Hematopoietic multipotent progenitor cell treated with erythropoietin and hydrocortisone succinate and interleukin-3 and kit ligand, for 15 days (in vitro differentiated cells): Measurements from ENCODE around the gene GPR61.

Source experiments
- DNase-seq: peaks from one replicate; pipeline ENCODE4 v3.0.0-alpha.2; 2015; ENCODE audit warnings: low spot score

The GPR61 gene

GRCh38 chr1:109508873-109509175 is 30.8 kb upstream of the GPR61 start:
- no peak for DNase-seq

DNA sequence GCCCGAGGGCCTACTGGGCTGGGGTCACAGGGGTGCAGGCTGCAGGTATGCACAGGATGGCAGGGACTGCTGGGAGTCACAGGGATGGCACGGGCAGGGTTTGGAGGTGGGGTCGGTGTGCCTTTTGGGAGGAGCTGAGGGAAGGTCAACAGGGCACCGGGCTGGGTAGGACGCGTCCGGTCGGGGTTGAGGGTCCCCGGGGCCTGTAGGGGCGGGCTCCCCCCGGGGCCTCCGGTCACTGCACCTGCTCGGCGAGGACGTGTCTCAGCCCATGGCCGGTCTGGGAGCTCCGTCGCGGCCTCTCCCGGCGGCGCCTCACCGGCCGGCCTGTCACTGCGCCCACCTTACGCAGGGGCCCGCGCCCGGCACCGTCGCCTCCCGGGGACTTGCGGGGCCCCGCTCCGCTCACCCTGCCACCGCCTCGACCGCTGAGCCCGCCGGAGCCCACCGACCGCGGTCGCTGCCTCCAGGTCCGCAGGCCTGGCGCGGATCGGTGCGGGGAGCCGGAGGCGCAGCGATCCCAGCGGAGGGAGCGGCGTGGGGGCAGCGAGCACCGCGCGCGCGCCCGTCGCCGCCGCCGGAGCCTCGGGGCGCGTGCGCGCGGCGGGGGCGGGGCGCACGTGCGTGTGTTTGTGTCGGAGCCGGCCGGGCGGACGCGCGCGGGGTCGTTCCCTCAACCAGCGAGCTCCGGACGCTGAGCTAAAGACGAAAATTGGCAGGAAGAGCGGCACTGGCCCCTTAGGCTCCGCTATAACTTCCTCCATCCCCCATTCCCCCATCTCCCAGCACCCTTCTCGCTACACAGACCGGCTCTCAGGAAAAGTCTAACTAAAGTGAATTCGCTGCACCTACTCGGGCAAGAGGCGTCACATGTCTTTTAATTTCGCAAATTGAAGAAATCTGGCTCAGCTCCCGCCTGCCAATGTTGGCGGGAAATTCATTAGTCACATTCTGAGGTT is 30.2 kb upstream of the GPR61 start, which contains the start of gene AMIGO1:
Gene AMIGO1, minus strand, starts transcription at position 552 of the 959 bp plus-strand sequence. CDS start 815 bp downstream, outside the sequence.
- DNase-seq = no peak

DNA sequence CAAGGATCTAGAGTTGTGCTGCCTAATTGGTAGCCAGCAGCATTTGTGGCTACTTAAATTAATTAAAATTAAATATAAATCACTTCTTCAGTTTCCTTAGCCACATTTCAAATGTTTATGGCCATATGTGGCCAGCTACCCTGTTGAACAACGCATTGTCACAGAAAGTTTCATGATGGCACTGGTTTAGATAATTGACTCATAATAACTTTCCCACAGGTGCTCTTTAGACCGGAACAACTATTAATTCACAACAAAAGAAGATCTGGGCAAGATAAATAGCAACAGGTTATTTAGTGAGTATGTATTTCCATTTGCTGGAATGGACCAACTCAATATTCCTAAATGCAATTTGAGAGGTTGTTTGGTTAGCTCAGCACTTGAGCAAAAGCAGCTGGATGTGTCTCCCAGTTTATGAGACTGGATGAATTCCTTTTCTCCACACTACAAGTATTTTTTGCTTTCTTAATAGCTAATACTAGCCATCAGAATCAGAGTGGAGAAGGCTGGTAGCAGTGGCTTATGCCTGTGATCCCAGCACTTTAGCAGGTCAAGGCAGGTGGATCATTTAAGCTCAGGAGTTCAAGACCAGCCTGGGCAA is 26.5 kb upstream of the GPR61 start:
- DNase-seq = no peak

DNA sequence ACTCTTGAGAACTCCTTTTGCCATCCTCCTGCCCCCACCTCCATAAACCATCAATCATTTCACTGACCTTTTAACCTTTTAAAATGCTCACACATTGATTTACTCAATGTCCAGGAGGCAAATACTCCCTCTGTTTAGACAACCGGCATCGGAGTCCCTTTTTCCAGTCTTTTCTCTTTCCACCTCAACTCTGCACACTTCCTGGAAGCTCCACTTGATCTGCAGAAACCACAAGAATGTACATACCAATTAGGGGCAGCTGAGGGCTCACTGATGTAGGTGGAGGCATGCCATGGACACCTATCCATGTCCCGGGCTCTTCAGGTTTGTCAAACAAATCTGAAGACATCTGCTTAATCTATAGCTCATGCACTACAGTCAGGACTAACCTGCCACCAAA is 24.8 kb upstream of the GPR61 start:
- no peak for DNase-seq

DNA sequence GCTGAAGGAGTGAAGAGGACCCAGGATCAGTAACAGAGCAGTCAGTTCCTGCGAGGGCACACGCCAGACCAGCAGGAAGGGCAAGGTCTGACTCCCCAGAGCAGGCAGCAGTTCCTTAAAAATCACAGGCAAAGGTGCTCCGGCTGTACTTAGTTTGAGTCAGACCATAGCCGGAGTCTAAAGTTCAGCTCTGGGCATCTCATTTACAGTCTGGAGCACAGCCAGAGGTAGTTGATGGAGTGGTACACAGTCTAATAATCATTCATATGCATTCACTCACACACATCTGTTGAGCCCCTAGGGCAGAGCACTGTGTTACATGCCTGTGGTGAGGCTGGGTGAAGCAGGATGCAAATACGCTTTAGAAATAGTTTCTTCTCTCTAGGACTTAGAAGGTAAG is 22.8 kb upstream of the GPR61 start:
- DNase-seq = no peak

DNA sequence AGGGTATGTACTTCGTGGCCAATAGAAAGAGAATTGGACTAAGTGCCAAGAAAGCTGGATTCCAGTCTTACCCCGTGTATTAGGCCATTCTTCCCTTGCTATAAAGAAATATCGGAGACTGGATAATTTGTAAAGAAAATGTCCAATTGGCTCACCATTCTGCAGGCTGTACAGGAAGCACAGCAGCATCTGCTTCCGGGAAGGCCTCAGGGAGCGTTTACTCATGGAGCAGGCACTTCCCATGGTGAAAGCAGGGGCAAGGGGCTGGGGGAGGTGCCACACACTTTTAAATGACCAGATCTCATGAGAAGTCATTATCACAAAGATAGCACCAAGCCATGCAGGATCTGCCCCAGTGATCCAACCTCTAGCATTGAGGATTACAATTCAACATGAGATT is 22.3 kb upstream of the GPR61 start:
- no peak for DNase-seq

DNA sequence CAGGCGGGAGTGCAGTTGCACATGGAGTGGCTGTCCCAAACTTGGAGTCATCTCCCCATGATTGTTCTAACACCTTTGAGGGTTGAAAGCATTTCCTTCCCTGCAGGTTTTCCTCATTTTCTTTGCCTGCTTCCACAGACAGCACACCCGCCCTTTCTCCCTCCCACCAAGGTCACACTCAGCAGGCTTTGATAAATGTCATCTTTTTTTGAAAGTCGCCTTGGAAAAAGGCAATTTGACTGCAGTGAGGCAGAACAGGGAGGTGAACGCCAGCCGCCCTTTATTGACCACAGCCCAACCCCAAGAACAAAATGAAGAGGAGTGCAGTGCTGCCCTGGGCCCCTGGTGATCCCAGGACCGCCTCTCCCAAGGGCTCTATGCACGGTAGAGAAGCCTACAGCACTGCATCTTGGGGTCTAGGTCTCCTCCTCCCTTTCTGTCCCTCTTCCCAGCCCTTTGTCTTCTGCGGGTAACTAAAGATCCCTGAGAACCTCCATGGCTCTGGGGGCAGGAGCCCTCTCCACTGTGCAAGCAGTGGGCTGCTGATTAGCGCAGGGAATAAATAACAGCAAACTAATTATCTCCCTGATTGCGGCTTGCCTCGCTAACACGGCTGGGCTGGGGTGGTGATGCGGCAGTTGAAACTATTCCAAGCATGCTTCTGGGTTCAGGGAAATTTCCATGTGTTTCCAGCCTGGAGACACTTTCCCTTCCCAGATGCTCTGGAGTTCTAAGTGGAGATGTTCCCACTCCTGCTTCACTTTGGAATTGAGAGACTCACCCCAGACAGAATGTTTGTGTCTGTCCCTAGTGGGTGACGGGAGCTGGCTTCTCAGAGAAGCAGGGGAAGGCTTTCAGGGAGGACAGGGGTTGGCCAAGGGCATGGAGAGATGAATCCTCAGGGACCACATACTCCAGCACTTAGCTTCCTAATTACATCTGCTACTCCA is 18.4 kb upstream of the GPR61 start:
- DNase-seq = no peak

DNA sequence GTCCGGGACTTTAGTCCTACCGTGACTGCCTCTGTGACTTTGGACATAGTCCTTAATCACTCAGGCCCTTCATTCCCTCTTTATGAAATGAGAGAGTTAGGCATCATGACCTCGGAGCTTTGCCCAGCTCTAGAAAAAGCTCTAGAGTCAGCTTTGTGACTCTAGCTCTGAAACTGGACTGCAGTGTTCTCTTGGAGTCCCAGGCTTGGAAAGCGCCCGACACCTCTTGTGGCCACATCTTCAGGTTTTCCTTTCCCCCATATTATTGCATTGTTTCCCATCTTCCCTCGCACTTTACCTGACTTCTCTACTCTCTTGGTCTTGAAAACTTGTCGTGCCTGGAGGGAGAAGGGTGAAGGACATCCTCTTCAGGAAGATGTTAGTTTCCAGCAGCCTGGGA is 17.6 kb upstream of the GPR61 start:
- no peak for DNase-seq

DNA sequence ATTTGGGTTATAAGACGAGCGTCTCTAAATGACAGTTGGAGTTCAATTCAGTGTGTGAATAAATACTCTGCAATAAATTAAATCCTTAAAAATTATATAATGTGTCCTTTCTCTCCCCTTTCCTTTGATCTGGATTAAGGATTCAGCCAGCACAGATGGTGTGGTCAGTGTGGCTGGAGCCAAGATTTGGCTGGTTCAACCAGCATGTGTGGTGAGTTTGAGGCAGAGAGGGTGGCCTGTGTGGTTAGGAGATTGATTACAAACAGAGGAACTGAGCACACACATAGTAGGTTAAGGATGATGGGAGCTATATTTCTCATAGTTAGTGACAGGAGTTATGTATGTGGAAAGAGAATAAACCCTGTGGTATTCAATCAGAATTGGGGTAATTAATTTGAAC is 16.0 kb upstream of the GPR61 start:
- DNase-seq = no peak

DNA sequence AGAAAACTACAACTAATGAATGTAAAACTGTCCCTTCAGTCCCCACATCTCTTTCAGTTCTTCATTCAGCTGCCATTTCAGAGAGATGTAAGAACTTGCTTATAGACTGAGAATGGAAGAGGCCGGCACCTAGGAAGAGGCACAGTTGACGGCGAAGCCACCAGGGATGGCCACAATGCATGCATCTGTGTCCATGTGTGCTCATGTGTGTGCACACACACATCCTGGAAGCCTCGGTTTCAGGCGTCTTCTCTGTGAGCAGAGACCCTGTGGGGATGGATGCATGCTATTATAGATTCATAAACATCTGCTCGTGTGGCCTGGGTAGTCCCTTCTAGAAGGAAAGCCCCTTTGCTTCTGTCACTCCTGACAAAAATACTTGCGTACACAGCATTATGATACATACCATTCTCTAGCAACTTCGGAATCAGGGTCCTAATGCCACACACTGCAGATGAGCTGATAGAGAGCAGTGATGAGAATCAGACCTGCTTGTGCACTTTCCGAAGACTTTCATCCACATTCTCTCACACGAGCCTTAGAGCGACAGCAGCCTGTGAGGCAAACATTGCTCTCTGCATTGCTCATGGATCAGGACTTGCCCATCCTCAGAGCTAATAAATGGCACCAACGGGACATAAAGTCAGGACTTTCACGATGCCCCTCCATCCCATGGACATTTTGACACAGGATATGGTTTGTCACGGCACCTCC is 12.4 kb upstream of the GPR61 start:
- DNase-seq = no peak

- no peak for DNase-seq
These were observed 11.6 kb upstream of the GPR61 start for GRCh38 chr1:109527846-109528695.

GRCh38 chr1:109528712-109529111 is 11.0 kb upstream of the GPR61 start:
- DNase-seq = no peak

- no peak for DNase-seq
These were observed 9.7 kb upstream of the GPR61 start for GRCh38 chr1:109529881-109530456.

DNA sequence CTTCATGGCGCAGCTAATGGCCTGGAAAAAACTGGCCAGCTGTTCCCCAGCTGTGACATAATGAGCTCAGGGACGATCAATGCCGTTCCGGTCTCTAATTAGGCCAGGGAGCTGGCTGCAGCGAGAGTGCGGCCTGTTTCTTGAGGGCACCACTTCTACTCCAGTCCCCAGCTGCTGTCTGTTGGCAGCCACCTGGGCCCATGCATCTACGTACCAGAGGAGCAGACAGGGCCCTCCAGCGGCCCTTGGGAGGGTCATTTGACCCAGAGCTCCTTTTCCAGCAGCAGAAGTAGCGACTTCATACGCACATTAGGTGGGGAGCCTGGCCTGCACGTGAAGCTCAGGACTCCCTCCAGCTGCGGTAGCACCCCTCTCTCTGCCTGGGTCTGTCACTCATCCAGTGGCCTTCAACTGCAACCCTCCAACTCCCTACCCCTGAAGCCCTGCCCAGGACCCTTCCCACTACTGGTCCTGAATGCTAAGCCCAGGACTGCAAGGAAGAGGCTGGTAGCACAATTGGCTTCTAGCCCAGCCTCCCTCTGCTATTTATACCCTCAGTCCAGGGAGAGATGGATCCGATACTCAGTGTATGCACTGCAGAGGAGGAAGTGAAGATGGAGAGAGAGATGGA is 9.1 kb upstream of the GPR61 start:
- DNase-seq = no peak

DNA sequence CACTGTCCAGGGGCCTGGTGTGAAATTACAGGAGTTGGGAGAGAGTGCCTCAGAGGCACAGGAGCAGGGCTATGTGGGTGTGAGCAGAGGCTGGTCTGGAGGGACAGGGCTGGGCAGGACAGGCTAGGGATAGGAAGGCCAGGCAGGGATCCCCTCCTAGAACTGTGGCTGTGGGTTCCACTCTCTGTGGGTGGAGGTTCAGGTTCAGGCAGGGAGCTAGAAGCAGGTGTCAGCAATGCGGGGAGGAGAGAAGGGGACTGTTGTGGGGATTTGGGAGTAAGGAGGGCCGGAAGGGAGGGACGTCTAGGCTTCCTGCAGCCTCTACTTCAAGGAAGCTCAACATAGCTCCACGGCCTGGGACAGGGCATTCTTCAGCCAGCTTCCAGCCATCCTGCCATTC is 8.3 kb upstream of the GPR61 start:
- no peak for DNase-seq

GRCh38 chr1:109531826-109532364 is 7.8 kb upstream of the GPR61 start:
- DNase-seq = no peak

DNA sequence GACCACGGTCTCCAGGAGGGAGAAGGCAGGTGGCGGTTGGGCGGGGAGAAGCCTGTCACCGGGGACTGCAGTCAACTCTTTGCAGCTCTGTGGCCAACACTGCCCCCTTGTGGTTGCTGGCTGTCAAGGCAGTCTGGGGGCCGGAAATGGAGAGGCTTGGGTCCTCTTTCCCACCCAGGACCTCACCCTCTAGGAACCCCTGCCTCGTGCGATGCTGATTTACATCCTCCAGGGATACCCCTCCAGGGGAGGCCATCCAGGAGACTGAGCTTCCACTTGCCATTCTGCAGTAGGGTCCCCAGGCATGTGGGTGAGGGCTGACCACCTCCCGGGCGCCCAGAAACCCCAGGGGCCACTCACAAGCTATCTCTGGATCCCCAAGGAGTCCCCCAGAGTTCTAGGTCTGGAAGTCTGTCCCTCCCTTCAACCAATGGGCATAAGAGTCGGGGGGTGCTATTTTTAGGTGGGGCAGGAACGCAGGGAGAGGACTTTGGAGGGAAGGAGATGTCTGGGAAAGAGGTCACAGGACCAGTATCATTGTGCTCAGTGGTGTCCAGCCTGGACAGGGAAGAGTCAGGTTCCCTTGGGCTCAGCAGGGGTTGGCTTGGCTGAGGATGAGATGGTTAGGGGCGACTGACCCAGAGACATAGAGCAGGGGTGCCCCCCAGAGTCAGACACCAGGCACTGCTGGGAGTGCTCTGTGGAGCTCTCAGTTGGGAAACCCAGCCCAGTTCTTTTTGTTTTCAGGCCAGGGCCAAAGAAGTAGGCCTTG is 7.1 kb upstream of the GPR61 start:
- DNase-seq = peak; percentile 80

- DNase-seq = no peak
These were observed 5.3 kb upstream of the GPR61 start for GRCh38 chr1:109534307-109534858.

GRCh38 chr1:109535481-109535880 is 4.2 kb upstream of the GPR61 start:
- no peak for DNase-seq
